H1 (cell line): ENCODE results near the gene EXOSC5. TPM values are rescaled to one million over a fixed set of nuclear protein-coding genes. Genes with fewer than 3 reads are reported as not detected.

ENCODE experiments used
- BRCA1 ChIP-seq: IDR thresholded peaks from 2 replicates; pipeline ENCODE4 v1.6.1; 2012; ENCODE audit warnings: low read depth, low read length, improper control_type of control experiment
- CEBPB ChIP-seq: IDR thresholded peaks from 2 replicates; pipeline ENCODE4 v1.6.1; 2012; ENCODE audit warnings: low read depth, low read length
- CHD1 ChIP-seq: IDR thresholded peaks from 2 replicates; pipeline ENCODE4 v1.6.1; 2012; ENCODE audit warnings: low read depth, low read length, improper control_type of control experiment
- CHD2 ChIP-seq: IDR thresholded peaks from 2 replicates; pipeline ENCODE4 v1.6.1; 2012; ENCODE audit warnings: low read length, improper control_type of control experiment
- GTF2F1 ChIP-seq: IDR thresholded peaks from 2 replicates; pipeline ENCODE4 v1.6.1; 2012; ENCODE audit warnings: low read depth, low read length, improper control_type of control experiment, borderline replicate concordance
- KDM4A ChIP-seq: IDR thresholded peaks from one replicate; pipeline ENCODE4 v1.7.1; 2012; ENCODE audit warnings: low read depth, mild to moderate bottlenecking, moderate library complexity, low read length, inconsistent platforms; ENCODE audit not compliant: severe bottlenecking
- NRF1 ChIP-seq: IDR thresholded peaks from 2 replicates; pipeline ENCODE4 v1.6.1; 2011; ENCODE audit warnings: mild to moderate bottlenecking, low read depth, low read length, improper control_type of control experiment
- POU5F1 ChIP-seq: IDR thresholded peaks from 2 replicates; pipeline ENCODE4 v1.6.1; 2011; ENCODE audit warnings: low read depth, mild to moderate bottlenecking, low read length, moderate library complexity
- SP1 ChIP-seq: IDR thresholded peaks from 2 replicates; pipeline ENCODE4 v1.6.1; 2011; ENCODE audit warnings: low read depth, low read length
- polyA plus RNA-seq, 7 experiments: library from polyadenylated mRNA; depleted of rRNA in 3 of 7; stranded (reverse) in 5 of 7; unstranded in 2 of 7; fragments of >200 nt in 5 of 7; fragments of 200-250 nt in 2 of 7; gene quantifications; 1 replicate in 5 of 7; 2 replicates in 1 of 7; 4 replicates in 1 of 7; pipeline versions ENCODE4 v1.2.1 to v1.2.3, GENCODE V29; 2011 to 2013; ENCODE audit warnings: missing spikeins in 2 of 7, mixed read lengths in 2 of 7
- total RNA-seq: library from RNA; stranded (reverse); fragmentation: NEBNext Ultra II Directional; extraction: Animal tissue kit (Norgen Biotek cat#: 25700); gene quantifications from 2 replicates; pipeline ENCODE4 v1.2.1, GENCODE V29; 2021
- TF ChIP-seq, protein P1 (sequence below): fragments of 300-600 bp; sonication (generic); IDR thresholded peaks from 2 replicates; pipeline ENCODE4 v1.7.1; 2012; ENCODE audit warnings: low read length, moderate library complexity, mild to moderate bottlenecking, inconsistent platforms; ENCODE audit not compliant: insufficient replicate concordance
- TF ChIP-seq, protein P2 (sequence below): IDR thresholded peaks from 2 replicates; pipeline ENCODE4 v1.6.1; 2012; ENCODE audit warnings: low read length, inconsistent platforms

The EXOSC5 gene
- total and polyA plus RNA-seq, 2 of the 8 experiments (the other 6 are each of a cell fraction or from before 2014, with no cell fraction given), result 56.2 to 92.8 TPM

DNA sequence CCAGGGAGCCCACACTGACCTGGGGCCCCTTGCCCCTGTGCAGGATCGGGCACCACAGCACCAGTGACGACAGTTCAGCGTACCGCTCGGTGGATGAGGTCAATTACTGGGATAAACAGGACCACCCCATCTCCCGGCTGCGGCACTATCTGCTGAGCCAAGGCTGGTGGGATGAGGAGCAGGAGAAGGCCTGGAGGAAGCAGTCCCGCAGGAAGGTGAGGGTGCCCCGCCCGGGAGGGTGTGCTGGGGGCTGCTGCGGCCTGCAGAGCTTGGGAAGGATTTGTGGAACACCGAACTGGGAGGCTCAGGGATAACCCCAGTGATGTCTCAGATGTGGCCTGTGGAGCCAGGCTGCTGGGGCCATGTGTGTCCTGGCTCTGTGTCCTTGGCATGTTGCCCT lies 25.8 kb upstream of the EXOSC5 start (continued):
- TF ChIP-seq, protein P1, sequence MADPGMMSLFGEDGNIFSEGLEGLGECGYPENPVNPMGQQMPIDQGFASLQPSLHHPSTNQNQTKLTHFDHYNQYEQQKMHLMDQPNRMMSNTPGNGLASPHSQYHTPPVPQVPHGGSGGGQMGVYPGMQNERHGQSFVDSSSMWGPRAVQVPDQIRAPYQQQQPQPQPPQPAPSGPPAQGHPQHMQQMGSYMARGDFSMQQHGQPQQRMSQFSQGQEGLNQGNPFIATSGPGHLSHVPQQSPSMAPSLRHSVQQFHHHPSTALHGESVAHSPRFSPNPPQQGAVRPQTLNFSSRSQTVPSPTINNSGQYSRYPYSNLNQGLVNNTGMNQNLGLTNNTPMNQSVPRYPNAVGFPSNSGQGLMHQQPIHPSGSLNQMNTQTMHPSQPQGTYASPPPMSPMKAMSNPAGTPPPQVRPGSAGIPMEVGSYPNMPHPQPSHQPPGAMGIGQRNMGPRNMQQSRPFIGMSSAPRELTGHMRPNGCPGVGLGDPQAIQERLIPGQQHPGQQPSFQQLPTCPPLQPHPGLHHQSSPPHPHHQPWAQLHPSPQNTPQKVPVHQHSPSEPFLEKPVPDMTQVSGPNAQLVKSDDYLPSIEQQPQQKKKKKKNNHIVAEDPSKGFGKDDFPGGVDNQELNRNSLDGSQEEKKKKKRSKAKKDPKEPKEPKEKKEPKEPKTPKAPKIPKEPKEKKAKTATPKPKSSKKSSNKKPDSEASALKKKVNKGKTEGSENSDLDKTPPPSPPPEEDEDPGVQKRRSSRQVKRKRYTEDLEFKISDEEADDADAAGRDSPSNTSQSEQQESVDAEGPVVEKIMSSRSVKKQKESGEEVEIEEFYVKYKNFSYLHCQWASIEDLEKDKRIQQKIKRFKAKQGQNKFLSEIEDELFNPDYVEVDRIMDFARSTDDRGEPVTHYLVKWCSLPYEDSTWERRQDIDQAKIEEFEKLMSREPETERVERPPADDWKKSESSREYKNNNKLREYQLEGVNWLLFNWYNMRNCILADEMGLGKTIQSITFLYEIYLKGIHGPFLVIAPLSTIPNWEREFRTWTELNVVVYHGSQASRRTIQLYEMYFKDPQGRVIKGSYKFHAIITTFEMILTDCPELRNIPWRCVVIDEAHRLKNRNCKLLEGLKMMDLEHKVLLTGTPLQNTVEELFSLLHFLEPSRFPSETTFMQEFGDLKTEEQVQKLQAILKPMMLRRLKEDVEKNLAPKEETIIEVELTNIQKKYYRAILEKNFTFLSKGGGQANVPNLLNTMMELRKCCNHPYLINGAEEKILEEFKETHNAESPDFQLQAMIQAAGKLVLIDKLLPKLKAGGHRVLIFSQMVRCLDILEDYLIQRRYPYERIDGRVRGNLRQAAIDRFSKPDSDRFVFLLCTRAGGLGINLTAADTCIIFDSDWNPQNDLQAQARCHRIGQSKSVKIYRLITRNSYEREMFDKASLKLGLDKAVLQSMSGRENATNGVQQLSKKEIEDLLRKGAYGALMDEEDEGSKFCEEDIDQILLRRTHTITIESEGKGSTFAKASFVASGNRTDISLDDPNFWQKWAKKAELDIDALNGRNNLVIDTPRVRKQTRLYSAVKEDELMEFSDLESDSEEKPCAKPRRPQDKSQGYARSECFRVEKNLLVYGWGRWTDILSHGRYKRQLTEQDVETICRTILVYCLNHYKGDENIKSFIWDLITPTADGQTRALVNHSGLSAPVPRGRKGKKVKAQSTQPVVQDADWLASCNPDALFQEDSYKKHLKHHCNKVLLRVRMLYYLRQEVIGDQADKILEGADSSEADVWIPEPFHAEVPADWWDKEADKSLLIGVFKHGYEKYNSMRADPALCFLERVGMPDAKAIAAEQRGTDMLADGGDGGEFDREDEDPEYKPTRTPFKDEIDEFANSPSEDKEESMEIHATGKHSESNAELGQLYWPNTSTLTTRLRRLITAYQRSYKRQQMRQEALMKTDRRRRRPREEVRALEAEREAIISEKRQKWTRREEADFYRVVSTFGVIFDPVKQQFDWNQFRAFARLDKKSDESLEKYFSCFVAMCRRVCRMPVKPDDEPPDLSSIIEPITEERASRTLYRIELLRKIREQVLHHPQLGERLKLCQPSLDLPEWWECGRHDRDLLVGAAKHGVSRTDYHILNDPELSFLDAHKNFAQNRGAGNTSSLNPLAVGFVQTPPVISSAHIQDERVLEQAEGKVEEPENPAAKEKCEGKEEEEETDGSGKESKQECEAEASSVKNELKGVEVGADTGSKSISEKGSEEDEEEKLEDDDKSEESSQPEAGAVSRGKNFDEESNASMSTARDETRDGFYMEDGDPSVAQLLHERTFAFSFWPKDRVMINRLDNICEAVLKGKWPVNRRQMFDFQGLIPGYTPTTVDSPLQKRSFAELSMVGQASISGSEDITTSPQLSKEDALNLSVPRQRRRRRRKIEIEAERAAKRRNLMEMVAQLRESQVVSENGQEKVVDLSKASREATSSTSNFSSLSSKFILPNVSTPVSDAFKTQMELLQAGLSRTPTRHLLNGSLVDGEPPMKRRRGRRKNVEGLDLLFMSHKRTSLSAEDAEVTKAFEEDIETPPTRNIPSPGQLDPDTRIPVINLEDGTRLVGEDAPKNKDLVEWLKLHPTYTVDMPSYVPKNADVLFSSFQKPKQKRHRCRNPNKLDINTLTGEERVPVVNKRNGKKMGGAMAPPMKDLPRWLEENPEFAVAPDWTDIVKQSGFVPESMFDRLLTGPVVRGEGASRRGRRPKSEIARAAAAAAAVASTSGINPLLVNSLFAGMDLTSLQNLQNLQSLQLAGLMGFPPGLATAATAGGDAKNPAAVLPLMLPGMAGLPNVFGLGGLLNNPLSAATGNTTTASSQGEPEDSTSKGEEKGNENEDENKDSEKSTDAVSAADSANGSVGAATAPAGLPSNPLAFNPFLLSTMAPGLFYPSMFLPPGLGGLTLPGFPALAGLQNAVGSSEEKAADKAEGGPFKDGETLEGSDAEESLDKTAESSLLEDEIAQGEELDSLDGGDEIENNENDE, result no peak
- TF ChIP-seq GTF2F1 (no peak), CEBPB (no peak), SP1 (no peak), NRF1 (no peak), CHD1 (no peak), CHD2 (no peak), POU5F1 (no peak), BRCA1 (no peak), KDM4A (no peak)
- TF ChIP-seq, protein P2, sequence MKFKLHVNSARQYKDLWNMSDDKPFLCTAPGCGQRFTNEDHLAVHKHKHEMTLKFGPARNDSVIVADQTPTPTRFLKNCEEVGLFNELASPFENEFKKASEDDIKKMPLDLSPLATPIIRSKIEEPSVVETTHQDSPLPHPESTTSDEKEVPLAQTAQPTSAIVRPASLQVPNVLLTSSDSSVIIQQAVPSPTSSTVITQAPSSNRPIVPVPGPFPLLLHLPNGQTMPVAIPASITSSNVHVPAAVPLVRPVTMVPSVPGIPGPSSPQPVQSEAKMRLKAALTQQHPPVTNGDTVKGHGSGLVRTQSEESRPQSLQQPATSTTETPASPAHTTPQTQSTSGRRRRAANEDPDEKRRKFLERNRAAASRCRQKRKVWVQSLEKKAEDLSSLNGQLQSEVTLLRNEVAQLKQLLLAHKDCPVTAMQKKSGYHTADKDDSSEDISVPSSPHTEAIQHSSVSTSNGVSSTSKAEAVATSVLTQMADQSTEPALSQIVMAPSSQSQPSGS, result no peak
